Vagina (tissue), 2 donors: ENCODE data around the gene DPP6.

Source experiments
- POLR2A ChIP-seq, 2 donors: fragments of 450-650 bp; IDR thresholded peaks; one replicate each; pipeline ENCODE4 v1.6.1; 2017; ENCODE audit warnings: antibody characterized with exemption in 2 of 2, mild to moderate bottlenecking in 2 of 2, moderate library complexity in 2 of 2
- POLR2AphosphoS5 ChIP-seq, 2 donors: sonication (generic); formaldehyde crosslinking; IDR thresholded peaks; one replicate each; pipeline ENCODE4 v1.9.0; 2017; ENCODE audit warnings: antibody characterized with exemption in 2 of 2, mild to moderate bottlenecking in 2 of 2, low read depth in 1 of 2; ENCODE audit not compliant: insufficient read depth in 1 of 2
- TF ChIP-seq, protein P1 (sequence below), 3 experiments: fragments of 450-650 bp in 2 of 3; fragments of 200-600 bp in 1 of 3; sonication (generic) in 1 of 3; IDR thresholded peaks; one replicate each; pipeline ENCODE4 v1.5.1; 2017 to 2019; ENCODE audit warnings: antibody characterized with exemption in 3 of 3, mild to moderate bottlenecking in 2 of 3, moderate library complexity in 2 of 3

DNA sequence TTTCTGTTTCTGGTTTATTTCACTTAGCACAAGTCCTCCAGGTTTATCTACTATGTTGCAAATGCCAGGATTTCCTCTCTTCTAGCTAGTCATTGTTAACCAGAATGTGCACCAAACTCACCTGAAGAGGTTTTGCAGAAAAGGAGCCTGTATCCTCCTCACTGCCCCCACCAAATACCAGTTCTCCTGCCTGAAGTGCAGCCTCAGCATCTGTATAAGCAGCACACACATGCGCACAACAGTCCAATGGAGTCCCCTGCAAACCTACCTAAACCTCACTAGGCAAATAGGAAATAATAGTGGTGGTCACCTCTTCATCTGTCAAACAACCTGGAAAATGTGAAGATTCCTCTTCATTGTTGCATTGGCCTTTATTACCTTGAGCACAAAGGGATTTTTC is 712.9 kb downstream of the DPP6 start:
- TF ChIP-seq, protein P1, sequence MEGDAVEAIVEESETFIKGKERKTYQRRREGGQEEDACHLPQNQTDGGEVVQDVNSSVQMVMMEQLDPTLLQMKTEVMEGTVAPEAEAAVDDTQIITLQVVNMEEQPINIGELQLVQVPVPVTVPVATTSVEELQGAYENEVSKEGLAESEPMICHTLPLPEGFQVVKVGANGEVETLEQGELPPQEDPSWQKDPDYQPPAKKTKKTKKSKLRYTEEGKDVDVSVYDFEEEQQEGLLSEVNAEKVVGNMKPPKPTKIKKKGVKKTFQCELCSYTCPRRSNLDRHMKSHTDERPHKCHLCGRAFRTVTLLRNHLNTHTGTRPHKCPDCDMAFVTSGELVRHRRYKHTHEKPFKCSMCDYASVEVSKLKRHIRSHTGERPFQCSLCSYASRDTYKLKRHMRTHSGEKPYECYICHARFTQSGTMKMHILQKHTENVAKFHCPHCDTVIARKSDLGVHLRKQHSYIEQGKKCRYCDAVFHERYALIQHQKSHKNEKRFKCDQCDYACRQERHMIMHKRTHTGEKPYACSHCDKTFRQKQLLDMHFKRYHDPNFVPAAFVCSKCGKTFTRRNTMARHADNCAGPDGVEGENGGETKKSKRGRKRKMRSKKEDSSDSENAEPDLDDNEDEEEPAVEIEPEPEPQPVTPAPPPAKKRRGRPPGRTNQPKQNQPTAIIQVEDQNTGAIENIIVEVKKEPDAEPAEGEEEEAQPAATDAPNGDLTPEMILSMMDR (IDR thresholded peaks at IDR 0.05): no peak
- TF ChIP-seq POLR2A (IDR thresholded peaks at IDR 0.05) (no peak), POLR2AphosphoS5 (IDR thresholded peaks at IDR 0.05; ENCODE audit: insufficient read depth in 1 of 2, low read depth in 1 of 2) (no peak)
